ENCODE measurements around the gene FXN.
"Not testable (repeated sequence)": the region's sequence is repeated elsewhere in the genome, so short reads cannot be mapped to it uniquely, and the experiment has no call there.

The FXN gene

GRCh38 chr9:69097923-69098593 is 62.5 kb downstream of the FXN start:
- no peak for DNase-seq (ENCODE audit: low read depth in 2 of 3, low spot score in 2 of 3)

DNA sequence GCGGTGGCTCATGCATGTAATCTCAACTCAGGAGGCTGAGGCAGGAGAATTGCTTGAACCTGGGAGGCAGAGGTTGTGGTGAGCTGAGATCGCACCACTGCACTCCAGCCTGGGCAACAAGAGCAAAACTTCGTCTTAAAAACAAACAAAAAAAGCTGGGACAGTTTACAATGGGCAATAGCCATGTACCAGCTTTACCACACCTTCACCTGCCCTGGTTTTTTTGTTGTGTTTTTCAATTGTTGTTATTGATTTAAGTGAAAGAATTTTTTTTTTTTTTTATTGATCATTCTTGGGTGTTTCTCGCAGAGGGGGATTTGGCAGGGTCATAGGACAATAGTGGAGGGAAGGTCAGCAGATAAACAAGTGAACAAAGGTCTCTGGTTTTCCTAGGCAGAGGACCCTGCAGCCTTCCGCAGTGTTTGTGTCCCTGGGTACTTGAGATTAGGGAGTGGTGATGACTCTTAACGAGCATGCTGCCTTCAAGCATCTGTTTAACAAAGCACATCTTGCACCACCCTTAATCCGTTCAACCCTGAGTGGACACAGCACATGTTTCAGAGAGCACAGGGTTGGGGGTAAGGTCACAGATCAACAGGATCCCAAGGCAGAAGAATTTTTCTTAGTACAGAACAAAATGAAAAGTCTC is 67.9 kb downstream of the FXN start:
- not testable (repeated sequence) for DNase-seq (ENCODE audit: low read depth in 2 of 3, low spot score in 2 of 3)

DNA sequence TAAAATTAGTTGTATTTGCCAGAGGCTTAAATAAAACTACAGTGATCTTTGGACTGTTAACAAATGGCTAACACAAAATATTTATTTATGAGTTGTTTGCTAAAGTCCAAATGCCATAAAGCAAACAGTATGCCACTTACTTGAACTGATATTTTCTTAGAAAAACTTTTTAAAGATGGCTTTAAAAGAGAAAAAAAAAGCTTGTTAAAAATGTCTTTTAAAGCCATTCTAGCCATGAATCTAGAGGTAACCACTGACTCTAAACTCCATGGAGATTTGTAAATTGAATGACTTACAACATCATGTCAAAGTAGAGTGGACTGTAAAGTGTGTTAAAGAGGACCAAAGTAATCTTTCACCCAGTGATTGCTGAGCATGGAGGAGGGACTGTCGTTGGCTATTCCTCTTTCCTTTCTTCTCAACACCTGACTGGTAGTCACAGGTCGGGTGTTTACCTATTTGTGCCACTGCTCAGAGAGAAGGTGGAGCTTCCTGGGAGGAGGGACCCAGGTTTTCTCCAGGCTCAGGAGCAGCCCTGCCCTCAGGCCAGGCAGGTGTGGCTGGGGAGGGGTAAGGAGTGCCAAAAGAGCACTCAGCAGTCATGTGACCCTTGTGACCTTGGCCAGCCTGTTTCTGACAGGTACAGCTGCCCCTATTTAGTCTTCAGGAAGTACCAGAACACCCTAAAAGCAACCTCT is 69.4 kb downstream of the FXN start:
- no peak for DNase-seq (ENCODE audit: low read depth in 2 of 3, low spot score in 2 of 3)

DNA sequence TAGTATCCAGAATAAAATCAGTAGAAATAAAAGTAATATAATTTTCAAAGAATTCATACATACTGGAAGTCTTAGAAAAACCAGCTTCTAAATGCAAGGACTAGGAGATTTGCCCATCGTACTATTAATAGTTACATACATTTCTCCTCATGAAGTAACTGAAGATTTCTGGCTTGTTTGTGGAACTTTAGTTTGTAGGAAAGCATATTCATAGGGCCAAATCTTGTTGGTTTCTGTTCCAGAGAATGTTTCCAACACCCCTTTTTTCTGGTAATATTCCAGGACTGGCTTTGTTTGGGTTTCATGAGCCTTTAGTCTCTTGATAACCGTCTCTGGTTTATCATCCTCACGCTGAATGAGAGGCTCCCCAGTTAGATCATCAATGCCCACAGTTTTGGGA is 72.2 kb downstream of the FXN start:
- no peak for DNase-seq (ENCODE audit: low read depth in 2 of 3, low spot score in 2 of 3)

DNA sequence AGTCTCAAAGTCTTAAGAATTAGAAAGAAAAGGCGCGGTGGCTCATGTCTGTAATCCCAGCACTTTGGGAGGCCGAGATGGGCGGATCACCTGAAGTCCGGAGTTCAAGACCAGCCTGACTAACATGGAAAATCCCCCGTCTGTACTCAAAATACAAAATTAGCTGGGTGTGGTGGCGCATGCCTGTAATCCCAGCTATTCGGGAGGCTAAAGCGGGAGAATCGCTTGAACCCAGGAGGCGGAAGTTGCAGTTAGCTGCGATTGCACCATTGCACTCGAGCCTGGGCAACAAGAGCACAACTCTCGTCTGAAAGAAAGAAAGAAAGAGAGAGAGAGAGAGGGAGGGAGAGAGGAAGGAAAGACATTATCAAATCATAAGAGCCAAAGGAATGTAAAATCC is 73.2 kb downstream of the FXN start:
- DNase-seq (ENCODE audit: low read depth in 2 of 3, low spot score in 2 of 3), result not testable (repeated sequence)

DNA sequence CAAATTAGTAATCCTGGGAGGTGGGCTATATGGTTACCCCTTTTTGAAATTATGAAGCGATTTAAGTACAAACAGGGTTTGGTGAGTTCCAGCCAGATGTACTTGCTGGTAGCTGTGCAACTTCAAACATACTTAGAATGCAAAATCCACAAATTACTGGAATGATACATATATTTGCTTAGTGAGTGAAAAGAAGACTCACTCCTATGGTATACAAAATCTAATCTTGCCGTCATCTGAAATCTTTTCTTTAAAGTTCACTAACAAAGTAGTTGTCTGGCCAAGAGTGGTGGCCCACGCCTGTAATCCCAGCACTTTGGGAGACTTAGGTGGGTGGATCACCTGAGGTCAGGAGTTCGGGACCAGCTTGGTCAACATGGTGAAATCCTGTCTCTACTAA is 73.6 kb downstream of the FXN start:
- DNase-seq (ENCODE audit: low read depth in 2 of 3, low spot score in 2 of 3), result no peak

DNA sequence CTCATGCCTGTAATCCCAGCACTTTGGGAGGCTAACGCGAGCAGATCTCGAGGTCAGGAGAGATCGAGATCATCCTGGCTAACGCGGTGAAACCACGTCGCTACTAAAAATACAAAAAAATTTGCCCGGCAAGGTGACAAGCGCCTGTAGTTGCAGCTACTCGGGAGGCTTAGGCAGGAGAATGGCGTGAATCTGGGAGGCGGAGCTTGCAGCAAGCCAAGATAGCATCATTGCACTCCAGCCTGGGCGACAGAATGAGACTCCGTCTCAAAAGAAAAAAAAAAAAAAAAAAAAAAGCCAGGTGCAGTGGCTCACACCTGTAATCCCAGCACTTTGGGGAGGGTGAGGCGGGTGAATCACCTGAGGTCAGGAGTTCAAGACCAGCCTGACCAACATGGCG is 77.1 kb downstream of the FXN start:
- DNase-seq (ENCODE audit: low read depth in 2 of 3, low spot score in 2 of 3), result not testable (repeated sequence)

DNA sequence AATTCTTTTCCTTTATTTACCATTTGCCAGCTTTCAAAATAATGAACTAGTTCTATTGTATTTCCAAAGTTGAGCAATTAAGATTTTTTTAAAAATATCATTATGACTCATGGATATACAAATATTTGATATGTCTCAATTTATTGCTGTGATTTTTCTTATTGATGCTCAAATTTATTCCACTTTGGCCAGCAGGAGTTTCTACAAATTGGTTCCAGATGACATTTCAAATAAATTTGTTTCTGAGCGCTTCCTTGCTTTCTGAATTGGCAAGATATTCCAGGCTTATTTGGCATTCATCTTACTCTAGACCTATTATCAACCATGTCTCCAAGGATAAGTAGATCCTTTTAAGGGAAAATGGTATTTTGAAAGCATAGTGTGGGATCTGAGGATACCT is 80.1 kb downstream of the FXN start:
- DNase-seq (ENCODE audit: low read depth in 2 of 3, low spot score in 2 of 3), result no peak

GRCh38 chr9:69118656-69119055 is 83.1 kb downstream of the FXN start:
- DNase-seq (ENCODE audit: low read depth in 2 of 3, low spot score in 2 of 3), result no peak

DNA sequence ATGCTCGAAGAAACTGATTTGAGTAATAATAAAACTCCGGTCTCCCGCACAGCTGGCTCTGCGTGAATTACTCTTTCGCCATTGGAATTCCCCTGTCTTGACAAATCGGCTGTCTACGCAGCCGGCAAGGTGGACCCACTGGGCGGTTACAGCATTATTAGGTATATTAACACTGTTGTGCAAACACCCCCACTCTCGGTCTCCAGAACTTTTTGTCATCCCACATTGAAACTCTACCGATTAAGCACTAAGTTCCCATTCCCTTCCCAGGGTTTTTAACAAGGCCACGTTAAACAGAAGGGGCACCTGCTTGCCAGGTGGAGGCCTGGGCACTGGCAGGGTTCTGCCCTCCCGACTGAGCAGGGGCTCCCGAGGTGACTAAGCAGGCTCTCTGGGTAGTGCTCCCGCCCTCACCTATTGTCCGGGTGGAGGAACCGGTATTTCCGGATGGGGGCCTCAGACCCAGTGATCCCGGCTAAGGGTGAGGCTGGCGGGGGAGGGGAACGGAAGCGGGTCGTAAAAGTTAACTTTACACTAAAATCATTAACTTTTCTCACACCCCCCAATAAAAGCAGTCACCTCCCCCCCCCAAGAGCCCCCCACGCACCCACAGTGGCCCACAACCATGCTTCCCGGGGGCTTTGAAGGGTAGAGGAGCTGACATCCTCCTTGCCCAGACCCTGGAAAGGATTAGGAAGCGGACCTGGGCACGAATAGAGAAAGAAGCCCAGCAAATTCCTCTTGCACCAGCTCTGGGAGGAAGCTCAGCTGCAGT is 85.0 kb downstream of the FXN start:
- DNase-seq (ENCODE audit: low read depth in 2 of 3, low spot score in 2 of 3), result no peak

GRCh38 chr9:69121155-69122081 is 85.9 kb downstream of the FXN start:
- peak in 1 of 3 experiments; percentile 9 for DNase-seq (ENCODE audit: low read depth in 2 of 3, low spot score in 2 of 3)

GRCh38 chr9:69122082-69122548 is 86.6 kb downstream of the FXN start:
- no peak for DNase-seq (ENCODE audit: low read depth in 2 of 3, low spot score in 2 of 3)

- no peak for DNase-seq (ENCODE audit: low read depth in 2 of 3, low spot score in 2 of 3)
These were observed 87.1 kb downstream of the FXN start for GRCh38 chr9:69122549-69123141.

- DNase-seq (ENCODE audit: low read depth in 2 of 3, low spot score in 2 of 3), result no peak
These were observed 95.2 kb downstream of the FXN start for GRCh38 chr9:69130456-69131441.

GRCh38 chr9:69131682-69132081 is 96.1 kb downstream of the FXN start:
- no peak for DNase-seq (ENCODE audit: low read depth in 2 of 3, low spot score in 2 of 3)

- DNase-seq (ENCODE audit: low read depth in 2 of 3, low spot score in 2 of 3), result no peak
These were observed 96.8 kb downstream of the FXN start for GRCh38 chr9:69132361-69132760.

- no peak for DNase-seq (ENCODE audit: low read depth in 2 of 3, low spot score in 2 of 3)
These were observed 98.9 kb downstream of the FXN start for GRCh38 chr9:69134412-69134811.

DNA sequence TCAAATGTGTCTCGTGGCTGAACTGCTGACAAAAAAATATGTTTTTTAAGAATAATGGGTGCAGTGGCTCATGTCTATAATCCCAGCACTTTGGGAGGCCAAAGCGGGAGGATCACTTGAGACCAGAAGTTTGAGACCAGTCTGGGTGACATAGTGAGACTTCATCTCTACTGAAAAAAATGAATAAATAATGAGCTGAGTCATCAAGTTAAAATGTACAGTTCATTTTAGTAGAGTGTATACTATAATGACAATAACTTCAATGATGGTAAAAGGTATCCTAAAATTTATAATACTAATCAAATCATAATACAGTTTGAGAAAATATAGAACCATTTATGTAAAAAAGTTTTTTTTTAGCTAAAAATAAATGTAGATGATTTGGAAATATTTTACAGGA is 100.6 kb downstream of the FXN start:
- DNase-seq (ENCODE audit: low read depth in 2 of 3, low spot score in 2 of 3), result no peak

DNA sequence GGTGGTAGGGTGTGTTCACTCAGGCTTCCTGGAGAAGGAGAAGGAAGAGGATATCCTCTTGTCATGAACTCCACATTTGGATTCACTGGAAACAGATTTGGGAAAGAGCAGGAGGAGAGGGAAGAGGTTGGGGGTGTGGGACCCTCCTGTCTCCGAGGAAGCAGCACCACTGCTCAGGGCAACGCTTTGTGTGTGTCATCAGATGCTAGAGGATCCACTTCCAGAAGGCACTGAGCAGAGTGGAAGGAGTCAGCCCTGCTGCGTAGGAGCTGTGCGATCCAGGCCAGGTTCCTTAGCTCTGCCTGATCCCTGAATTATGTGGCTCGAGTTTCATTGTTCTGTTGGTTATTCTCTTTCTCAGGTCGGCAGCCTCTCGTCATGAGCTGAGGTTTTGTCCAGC is 101.2 kb downstream of the FXN start:
- DNase-seq (ENCODE audit: low read depth in 2 of 3, low spot score in 2 of 3), result no peak

All from activated CD8-positive, alpha-beta memory T cell treated with anti-CD3 and anti-CD28 coated beads for 48 hours (primary cell).